Stimulated activated CD4-positive, alpha-beta T cell treated with anti-CD3 and anti-CD28 coated beads, TNF-alpha, amount 100 ng/mL, for 1 hour (primary cell): ENCODE measurements around the gene SMIM5.
A peak's percentile ranks its signal among the peaks of the same experiment; 100 is the strongest.
"Not testable (repeated sequence)": the region's sequence is repeated elsewhere in the genome, so short reads cannot be mapped to it uniquely, and the experiment has no call there.

Source experiments
- DNase-seq, 3 donors: peaks; one replicate each; pipeline ENCODE4 v3.0.0-alpha.2; 2020; ENCODE audit warnings: low read depth in 3 of 3, low spot score in 1 of 3

The SMIM5 gene

DNA sequence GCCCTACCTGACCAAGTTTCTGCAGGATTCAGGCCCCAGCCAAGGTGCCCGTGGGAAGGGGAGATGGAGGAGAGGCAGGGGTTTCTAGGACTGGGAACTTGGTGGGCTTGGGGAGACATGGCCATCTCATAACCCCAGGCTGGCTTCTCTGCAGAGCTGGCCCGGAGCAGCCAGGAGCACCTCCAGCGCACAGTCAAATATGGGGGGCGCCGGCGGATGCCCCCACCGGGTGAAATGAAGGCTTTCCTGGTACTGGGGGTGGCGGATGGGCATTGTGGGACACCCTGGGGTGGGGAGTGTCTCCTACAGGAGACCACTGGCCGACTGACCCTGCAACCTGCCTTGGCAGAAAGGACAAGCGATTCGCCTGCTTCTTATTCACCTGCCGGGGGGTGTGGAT, 9.2 kb upstream of the SMIM5 start:
- no peak for DNase-seq

DNA sequence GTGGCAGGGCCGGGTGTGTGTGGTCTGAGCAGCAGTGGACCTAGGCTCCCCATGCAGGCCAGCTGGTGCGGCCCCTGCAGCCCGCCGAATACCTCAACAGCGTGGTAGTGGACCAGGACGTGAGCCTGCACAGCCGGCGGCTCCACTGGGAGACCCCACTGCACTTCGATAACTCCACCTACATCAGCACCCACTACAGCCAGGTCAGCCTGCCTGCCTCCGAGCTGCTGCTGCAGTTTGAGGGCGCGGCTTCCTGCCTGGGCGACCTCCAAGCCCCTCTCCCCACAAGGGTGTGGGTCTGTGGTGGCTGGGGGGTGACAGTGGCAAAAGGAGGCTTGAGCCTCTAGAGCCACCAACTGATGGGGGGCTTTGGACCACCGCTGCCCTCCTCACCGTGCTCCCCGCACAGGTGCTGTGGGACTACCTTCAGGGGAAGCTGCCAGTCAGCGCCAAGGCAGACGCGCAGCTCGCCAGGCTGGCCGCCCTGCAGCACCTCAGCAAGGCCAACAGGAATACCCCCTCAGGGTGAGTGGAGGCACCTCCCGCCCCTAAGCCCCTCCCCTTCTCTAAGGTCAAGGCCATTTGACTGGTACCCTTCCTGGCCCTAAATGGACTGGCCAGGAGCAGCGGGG, 8.4 kb upstream of the SMIM5 start:
- DNase-seq = no peak

DNA sequence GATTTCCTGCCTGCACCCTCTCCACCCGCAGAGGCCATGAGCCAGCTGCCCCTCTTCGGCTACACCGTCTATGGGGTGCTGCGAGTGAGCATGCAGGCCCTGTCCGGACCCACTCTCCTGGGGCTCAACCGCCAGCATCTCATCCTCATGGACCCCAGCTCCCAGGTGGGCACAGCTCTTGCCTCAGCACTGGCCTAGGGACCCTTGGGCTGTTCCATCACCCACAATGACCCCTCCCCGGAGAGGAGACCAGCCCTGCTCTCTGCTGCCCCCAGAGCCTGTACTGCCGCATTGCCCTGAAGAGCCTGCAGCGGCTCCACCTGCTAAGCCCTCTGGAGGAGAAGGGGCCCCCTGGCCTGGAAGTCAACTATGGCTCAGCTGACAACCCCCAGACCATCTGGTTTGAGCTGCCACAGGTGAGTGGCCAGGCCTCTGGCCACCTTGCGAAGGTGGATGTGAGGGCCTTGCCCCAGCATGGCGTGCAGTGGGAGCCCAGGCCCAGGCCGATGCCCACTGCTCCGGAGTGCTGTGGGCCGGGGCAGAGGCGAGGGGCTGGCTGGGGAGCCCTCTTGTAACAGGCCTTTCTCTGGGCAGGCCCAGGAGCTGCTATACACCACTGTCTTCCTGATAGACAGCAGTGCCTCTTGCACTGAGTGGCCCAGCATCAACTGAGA, 7.3 kb upstream of the SMIM5 start:
- DNase-seq = no peak

DNA sequence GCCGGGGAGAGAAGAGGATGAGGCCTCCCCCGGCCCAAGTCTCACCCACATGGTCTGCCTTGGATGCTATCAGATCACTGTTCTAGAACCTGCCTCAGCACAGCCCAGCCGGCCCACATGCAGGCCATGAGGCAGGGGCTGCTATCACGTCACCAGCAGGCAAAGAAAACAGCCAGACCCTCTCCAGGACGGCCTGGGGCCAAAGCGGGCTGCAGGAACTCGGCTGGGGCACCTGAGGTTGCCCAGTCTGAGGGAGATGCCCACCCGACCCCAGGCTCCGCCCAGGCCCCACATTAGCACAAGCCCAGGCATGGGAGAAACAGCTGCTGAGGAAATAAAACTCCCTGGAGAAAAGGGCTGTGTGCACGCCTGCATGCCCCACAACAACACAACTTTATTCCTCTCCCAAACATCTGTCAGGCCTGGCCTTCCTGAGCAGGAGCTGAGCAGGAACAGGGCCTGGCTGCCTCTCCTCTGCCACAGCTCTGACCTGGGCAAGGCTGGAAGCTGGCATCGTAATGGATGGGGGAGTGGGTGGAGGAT, 6.7 kb upstream of the SMIM5 start:
- no peak for DNase-seq

- no peak for DNase-seq
Measured at GRCh38 chr17:75627094-75627493, 6.1 kb upstream of the SMIM5 start.

DNA sequence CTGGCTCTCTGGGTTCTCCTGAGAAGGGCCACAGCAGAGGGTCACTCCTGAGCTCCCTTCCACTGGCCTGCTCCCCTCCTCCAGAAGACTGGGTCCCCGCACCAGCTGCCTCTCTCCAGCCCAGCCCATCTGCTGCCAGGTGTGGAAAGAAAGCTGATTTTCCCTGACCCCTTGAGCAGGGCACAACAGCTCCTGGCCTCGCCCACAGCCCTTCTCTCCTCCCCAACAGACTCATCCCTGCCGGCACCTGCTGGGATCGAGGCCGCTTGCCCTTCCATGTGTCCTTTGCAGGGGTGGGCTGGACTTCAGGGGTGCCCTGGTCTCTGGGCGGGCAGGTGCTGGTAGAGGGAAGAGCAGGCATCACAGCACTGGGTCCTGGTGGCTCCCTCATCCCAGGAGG, 4.8 kb upstream of the SMIM5 start:
- no peak for DNase-seq

- DNase-seq = no peak
Measured at GRCh38 chr17:75629157-75629556, 4.1 kb upstream of the SMIM5 start.

DNA sequence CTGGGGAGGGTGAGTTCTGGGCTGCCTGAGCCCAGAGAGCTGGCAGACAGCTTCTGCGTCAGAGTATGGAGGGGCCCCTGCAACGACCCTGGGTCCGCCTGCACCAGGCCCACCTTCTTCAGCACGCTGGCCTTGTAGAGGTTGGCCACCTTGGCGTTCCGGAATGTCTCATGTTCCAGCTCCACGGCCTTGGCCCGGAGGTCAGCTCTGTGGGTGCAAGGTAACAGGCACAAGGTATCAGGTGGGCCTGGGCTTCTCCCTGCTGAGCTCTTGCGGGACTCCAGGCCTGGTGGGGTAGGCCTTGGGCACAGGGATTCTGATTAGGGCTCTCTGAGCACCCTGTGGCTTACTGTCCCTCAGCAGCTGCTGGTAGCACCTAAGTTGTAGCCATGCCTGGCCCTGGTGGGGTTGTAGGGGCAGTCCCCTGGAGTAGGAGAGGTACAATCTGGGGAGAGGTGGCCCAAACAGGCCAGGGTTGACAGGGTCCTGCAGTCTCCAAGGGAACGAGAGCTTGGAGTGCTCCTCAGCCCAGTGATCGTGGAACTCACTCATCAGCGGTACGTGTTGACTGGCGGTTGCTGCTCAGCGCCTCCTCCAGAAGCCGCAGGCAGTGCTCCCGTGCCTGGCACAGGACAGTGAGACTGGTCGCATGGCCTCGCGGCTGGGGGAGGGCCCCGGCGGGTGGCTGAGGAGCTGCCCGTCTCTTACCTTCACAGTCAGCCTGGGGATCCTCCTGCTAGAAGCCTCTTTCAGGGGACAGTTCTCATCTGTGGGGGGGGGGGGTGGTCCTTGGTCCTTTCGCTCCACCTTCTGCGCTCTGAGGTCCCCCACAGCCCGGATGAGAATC, 2.9 kb upstream of the SMIM5 start:
- no peak for DNase-seq

DNA sequence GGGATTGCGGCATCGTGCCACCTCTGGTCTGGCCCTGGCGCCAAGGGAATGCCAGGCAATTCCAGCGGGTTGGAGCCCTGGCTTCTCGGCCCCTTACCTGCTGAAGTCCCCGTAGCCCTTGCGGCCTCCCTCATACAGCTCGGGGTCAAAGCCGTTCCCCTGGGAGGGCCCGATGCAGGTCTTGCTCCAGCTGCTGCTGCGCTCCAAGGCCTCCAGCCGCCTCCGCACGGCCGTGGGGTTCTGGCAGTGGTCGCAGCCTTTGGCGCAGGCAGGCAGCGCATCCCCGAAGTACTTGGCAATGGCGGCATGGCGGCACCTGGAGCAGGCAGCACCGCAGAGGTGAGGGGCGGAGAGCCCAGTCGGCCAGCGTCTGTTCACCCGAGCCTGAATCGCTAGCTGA, 1.9 kb upstream of the SMIM5 start:
- no peak for DNase-seq

DNA sequence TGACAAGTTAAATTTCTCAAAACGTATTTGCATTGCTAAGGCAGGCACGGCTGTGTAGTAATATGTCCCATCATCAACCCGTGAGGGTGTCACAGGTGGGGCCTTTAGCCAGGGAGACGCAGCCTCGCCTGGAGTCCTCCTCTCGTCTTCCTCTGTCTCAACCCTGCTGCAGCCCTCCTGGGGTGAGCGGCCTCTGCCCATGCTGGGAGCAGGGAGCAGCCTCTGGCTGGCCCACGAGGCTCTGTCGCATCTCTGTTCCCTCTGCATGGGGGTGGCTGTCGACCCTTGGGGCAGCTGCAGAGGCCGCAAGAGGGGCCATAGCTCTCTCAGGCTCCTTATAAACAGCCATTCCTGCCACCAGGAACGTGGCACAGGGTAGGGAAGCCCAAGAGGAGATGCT, 806 bp upstream of the SMIM5 start:
- DNase-seq = no peak

GRCh38 chr17:75633486-75634375, 497 bp downstream of the SMIM5 start:
- peak in 2 of 3 donors; percentile 18 to 28 for DNase-seq

DNA sequence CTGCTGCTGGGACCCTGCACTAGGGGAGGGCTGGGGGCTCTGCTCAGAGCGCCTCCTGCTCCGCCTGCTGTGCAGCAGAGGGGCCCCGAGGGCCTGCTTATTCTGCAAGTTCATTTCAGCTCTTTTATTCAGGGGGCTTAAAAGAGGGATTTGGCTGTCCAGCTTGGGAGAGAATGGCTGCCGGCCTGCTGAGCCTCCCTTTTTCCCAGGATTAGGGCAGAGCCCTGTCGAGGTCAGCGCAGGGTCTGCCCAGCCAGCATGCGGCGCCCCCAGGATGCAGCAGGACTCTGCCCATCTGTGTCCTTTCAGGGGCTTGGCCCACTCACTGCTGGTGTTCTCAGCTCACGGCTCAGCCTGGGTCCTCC, 1.1 kb downstream of the SMIM5 start:
- DNase-seq = no peak

DNA sequence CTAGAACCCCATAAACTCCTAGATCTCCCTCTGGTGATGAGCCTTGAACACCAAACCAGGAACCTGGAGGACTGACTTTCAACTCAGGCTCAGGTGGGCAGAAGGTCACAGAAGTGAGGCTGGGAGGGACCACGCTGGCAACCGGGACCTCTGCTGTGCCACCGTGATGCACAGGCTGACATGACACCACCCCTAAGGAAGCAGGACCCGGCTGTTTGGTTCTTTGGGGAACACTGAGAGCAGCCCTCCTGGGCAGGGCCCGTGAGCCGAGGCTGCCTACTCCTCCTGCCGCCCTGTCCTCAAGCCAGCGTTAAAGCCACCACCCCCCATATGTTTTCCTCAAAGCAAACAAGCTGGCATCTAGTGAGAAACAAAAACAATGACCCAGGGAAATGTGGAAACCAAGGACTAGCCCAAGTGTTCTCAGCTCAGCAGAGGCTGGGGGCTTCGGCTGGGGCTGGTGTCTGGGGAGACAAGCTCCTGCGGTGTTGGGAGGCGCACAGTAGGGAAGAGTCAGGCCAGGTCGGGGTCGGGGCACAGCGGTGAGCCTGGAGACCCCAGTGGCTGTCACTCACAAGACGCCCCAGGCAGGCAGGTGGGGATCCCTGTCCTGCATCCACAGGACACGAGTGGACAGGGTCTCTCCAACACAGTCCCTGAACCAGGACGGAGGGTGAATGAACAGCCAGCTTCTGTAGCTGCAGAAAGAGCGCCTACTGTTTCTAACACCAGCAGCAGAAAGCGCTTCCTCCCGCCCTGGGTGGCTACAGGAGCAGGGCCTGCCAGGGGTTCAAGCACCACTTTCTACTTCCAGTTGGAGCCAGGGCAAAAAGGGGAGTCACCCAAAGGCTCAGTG, 1.7 kb downstream of the SMIM5 start:
- DNase-seq = no peak

- DNase-seq = no peak
Measured at GRCh38 chr17:75635610-75636202, 2.5 kb downstream of the SMIM5 start.

- DNase-seq = no peak
Measured at GRCh38 chr17:75636381-75637142, 3.3 kb downstream of the SMIM5 start.

DNA sequence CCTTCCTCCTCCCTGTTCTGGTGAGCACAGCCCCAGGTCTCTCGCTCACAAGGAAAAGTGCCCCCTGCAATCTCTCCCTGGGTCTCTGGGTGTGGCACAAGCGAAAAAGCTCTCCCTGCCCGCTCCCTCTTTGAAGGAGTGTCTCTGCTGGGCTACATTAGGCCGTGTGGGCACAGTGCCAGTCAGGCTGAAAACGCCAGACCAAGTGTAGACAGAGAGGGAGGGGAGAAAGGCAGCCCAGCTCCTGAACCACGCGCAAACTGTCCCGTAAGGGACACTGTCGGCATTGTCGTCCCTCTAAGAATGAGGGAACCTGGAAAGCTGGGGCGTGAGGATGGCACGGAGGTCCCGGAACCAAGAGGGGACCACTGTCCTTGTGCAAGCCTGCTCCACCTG, 3.9 kb downstream of the SMIM5 start:
- no peak for DNase-seq

DNA sequence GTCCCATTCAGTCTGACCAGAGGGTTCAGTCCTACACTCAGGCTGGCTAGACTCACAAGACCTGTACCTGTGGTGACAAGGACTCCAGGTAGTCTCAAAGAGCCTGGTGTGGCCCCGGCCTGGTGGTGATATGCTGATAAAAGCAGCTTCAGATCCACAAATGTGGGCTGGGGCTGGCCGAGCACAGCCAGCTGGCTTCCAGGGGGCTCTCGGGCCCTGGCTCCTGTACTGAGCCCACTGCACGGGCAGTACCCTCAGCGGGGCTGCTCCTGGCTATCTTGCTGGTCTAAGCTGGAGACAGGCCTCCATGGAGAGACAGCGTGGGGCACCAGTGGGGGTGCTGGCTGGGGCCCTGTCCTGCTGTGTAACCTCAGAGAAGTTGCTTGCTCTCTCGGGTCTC, 4.3 kb downstream of the SMIM5 start:
- DNase-seq = no peak

DNA sequence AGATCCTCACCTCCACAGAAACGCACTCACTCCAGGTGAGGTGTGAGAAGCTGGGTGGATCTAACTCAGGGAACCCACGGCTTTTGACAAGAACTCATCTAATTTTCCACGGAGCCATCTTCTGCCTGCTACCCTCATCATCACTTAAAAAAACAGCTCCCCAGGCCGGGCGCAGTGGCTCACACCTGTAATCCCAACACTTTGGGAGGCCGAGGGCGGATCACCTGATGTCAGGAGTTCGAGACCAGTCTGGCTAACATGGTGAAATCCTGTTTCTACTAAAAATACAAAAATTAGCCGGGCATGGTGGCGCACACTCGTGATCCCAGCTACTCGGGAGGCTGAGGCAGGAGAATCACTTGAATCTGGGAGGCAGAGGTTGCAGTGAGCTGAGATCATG, 4.8 kb downstream of the SMIM5 start:
- not testable (repeated sequence) for DNase-seq

GRCh38 chr17:75638893-75639292, 5.7 kb downstream of the SMIM5 start:
- DNase-seq = no peak
